OCI-LY7 (cell line): ENCODE data around the gene GPS2.

Experiments used
- EZH2phosphoT487 ChIP-seq: fragments of 200-600 bp; sonication (generic); IDR thresholded peaks from 2 replicates; pipeline ENCODE4 v1.6.1; 2018; ENCODE audit warnings: low read depth, borderline replicate concordance, mild to moderate bottlenecking, mixed run types, antibody characterized with exemption, low read length, moderate library complexity, mixed read lengths
- TF ChIP-seq, protein P1 (sequence below): fragments of 200-600 bp; sonication (generic); conservative IDR thresholded peaks from 2 replicates; pipeline ENCODE4 v1.5.1; 2014; ENCODE audit warnings: mild to moderate bottlenecking, antibody characterized with exemption, low read length, moderate library complexity, mixed read lengths

DNA sequence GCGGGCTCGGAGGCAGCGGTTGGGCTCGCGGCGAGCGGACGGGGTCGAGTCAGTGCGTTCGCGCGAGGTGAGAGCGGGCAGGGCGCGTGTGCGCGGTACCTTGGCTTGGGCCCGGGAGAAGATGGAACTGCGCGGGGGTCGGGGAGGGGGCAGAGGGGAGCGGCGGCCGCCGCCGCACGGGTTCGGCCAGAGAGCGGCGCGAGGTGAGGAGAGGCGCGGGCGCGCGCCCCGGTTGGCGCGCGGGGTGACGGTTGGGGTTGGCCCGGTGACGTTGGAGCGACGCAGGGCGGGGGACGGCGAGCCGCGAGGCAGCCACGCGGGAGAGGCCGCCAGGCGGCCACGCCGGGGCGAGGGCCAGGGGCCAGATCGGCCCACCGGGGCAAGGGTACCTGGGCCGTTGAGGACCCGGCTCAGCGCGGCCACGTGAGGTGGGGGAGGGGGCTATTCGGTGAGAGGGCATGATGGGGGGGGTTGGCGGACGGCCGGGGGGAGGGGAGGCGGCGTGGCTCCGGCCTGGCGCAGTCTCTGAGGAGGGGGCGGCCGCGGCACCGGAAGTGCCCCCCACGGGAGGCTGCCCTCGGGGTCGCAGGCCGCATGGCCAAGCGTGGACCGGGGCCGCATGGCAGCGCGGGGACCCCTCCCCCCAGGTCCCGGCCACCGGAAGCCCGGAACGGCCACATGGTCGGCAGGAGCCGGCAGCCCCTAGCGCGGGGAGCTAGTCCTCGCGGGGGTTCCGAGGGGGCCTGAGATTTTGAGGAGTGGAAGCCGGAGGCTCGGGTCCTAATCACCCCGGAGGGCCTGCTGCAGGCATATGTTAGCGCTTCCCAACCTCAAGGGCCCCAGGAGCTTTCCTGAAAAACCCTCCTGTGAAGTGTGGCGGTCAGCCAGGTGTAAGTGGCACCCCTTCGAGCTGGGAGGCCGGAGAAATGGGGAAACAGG is 7.2 kb downstream of the GPS2 start:
- TF ChIP-seq, protein P1, sequence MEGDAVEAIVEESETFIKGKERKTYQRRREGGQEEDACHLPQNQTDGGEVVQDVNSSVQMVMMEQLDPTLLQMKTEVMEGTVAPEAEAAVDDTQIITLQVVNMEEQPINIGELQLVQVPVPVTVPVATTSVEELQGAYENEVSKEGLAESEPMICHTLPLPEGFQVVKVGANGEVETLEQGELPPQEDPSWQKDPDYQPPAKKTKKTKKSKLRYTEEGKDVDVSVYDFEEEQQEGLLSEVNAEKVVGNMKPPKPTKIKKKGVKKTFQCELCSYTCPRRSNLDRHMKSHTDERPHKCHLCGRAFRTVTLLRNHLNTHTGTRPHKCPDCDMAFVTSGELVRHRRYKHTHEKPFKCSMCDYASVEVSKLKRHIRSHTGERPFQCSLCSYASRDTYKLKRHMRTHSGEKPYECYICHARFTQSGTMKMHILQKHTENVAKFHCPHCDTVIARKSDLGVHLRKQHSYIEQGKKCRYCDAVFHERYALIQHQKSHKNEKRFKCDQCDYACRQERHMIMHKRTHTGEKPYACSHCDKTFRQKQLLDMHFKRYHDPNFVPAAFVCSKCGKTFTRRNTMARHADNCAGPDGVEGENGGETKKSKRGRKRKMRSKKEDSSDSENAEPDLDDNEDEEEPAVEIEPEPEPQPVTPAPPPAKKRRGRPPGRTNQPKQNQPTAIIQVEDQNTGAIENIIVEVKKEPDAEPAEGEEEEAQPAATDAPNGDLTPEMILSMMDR: no peak
- TF ChIP-seq EZH2phosphoT487: no peak
